Frontal cortex (tissue), 4 donors: ENCODE measurements around the gene OSBPL6. TPM values are rescaled to one million over a fixed set of nuclear protein-coding genes. Genes with fewer than 3 reads are reported as not detected.
"Not testable (repeated sequence)": the region's sequence is repeated elsewhere in the genome, so short reads cannot be mapped to it uniquely, and the experiment has no call there.

Experiments
- DNase-seq, 2 donors: peaks; one replicate each; pipeline ENCODE4 v3.0.0; 2012; ENCODE audit warnings: low spot score in 2 of 2
- FAIRE-seq: peaks from 2 replicates; lab custom pipeline; 2012; peaks lifted over from hg19 to GRCh38; lab: Jason Lieb, UNC
- total RNA-seq: library from RNA; depleted of rRNA; stranded (reverse); fragments of >200 nt; gene quantifications from one replicate; pipeline ENCODE4 v1.2.3, GENCODE V29; 2014
- donor health status: control.
- donor health status: control.
- donor health status: control.

Gene OSBPL6
- total RNA-seq, 1 donor from 2014 or later: 11.4 TPM

DNA sequence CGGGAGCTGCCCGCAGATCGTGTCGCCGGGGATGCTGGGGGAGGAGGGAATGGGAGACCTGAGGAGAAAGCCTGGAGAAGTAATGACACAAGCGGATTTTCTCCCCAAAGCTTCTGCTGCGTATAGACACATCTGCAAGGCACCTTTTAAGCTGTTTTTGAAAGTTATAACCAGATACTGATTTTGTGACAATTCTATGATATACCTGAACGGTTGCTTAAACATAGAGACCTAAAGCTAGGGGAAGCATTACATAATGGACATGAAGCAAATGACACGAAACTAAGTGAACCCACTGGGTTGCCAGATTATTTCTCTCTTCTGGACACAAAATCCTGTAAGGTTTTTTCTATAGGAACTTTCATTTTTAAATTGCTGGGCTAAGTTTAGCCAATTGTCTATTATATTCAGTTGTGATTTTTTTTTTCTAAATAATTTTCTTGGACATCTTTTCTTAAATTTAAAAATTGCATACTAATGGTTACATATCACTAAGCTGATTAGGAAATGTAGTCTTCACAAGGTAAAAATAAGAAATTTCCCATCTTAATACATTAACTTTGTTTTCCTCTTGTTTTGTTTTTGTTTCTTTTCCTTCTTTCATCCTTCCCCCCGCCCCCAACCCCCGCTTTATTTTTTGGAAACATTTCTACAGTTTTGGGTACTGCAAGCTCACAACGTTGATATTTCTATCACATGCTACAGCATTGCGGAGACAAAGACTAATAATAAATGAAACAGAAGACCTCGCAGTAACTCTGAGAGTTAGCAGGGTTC is 1.3 kb downstream of the OSBPL6 start:
- FAIRE-seq (no peak), DNase-seq (no peak)

- no peak for FAIRE-seq
These were observed 3.5 kb downstream of the OSBPL6 start for GRCh38 chr2:178197791-178198190.

GRCh38 chr2:178198441-178198840 is 4.1 kb downstream of the OSBPL6 start:
- FAIRE-seq: not testable (repeated sequence)

More at GRCh38 chr2:178197791-178198190, 3.5 kb downstream of the OSBPL6 start:
- DNase-seq: no peak

DNA sequence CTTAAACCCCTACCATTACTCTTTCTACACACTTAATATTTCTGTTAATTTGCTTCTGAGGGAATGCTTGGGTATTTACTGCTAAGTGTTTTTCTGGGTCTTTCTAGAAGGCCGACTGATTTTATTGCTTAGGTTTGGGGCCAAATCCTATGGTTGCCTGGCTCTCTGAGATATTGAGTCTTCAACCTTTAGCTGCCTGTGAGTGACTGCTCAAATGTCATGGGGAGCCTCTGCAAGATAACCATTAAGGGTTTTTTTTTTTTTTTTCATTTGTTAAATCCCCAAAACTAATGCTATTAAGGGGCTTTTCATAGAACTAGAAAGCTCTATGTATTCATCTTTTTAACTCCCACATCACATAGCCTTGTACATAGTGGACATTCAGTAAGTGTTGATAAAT is 5.0 kb downstream of the OSBPL6 start:
- FAIRE-seq (no peak), DNase-seq (no peak)

More at GRCh38 chr2:178198441-178198840, 4.1 kb downstream of the OSBPL6 start:
- DNase-seq: not testable (repeated sequence)

- no peak for FAIRE-seq
- DNase-seq: no peak
These were observed 6.0 kb downstream of the OSBPL6 start for GRCh38 chr2:178200331-178200730.

DNA sequence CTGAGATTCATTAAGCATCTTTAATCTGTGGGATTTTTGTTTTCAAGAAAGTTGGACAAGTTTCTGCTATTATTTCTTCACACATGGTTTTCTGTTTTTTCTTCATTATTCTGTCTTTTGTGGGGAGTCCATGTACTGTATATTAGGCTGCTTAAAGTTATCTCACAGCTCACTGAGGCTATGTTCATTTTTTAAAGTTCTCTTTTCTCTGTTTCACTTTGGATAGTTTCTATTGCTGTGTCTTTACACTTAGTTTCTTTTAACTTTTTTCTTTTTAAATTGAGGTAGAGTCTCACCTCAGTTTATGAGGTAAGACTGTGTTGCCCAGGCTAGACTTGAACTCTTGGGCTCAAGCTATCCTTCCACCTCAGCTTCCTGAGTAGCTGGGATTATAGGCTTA is 8.6 kb downstream of the OSBPL6 start:
- no peak for FAIRE-seq
- no peak for DNase-seq

- FAIRE-seq: no peak
- DNase-seq: no peak
These were observed 10.7 kb downstream of the OSBPL6 start for GRCh38 chr2:178204977-178205376.

GRCh38 chr2:178205853-178206521 is 11.7 kb downstream of the OSBPL6 start:
- FAIRE-seq: no peak

GRCh38 chr2:178208336-178208735 is 14.0 kb downstream of the OSBPL6 start:
- DNase-seq (no peak), FAIRE-seq (no peak)

More at GRCh38 chr2:178205853-178206521, 11.7 kb downstream of the OSBPL6 start:
- no peak for DNase-seq

GRCh38 chr2:178208817-178209216 is 14.5 kb downstream of the OSBPL6 start:
- FAIRE-seq (no peak), DNase-seq (no peak)

DNA sequence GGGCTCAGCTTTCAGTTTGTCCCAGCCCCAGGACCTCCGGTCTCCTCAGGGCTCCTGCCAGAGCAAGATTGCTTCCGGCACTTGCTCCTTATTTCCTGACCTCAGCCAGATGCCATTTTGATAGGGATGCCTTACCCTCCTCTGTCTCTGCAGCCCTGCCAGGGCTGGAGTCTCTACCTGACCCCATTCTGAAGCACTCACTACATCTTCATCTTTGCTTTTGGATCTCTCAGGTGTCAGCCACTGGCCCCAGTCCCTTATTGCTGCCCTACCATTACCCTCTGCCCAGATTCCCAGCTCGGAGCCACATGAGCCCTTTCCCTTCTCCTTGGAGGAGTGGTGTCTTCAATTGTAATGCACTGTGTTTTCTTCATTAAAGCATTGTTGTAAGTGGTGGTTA is 17.1 kb downstream of the OSBPL6 start:
- FAIRE-seq (no peak), DNase-seq (no peak)

DNA sequence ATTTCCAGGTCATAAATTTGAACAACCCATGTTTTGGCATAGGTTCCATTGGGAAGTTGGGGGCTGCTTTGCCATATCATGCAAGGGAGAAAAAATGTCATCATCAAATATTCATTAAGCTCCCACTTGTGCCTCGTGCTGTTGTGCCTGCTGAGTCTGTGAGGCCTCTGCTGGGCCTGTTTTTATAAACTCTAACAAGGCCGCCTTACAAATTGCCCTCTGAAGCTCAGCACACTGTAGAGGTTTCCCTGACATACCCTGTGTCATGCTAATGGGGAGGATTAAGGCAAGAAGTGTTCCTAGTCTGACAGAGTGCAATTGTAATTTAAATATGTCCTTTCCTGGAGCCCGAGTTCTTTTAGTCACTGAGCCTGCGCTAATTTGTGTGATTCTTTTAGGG is 17.6 kb downstream of the OSBPL6 start:
- FAIRE-seq: no peak
- DNase-seq: no peak

DNA sequence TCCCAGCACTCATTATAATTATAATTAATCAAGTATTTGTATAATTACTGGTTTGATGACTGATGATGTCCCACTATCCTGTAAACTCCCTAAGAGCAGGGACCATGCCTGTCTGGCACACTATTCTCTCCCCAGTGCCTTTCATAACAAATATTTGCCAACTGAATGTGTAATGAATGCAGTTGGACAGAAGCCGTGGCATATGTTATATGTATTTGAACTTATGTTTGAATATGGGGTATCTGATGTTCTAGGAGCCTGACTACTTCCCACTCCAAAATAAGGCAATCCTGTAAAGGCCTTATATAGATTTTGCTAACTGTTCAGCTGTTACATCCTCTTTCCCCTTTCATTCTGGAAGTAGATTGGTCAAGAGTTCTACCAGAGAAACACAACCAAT is 19.7 kb downstream of the OSBPL6 start:
- FAIRE-seq: no peak
- no peak for DNase-seq

- no peak for DNase-seq
- FAIRE-seq: no peak
These were observed 24.9 kb downstream of the OSBPL6 start for GRCh38 chr2:178219247-178219646.

- DNase-seq (no peak), FAIRE-seq (no peak)
These were observed 26.5 kb downstream of the OSBPL6 start for GRCh38 chr2:178220814-178221213.

GRCh38 chr2:178221556-178221955 is 27.2 kb downstream of the OSBPL6 start:
- DNase-seq (no peak), FAIRE-seq (no peak)

GRCh38 chr2:178223806-178224205 is 29.5 kb downstream of the OSBPL6 start:
- FAIRE-seq (no peak), DNase-seq (no peak)

- FAIRE-seq: no peak
- DNase-seq: no peak
These were observed 30.9 kb downstream of the OSBPL6 start for GRCh38 chr2:178225006-178225805.

DNA sequence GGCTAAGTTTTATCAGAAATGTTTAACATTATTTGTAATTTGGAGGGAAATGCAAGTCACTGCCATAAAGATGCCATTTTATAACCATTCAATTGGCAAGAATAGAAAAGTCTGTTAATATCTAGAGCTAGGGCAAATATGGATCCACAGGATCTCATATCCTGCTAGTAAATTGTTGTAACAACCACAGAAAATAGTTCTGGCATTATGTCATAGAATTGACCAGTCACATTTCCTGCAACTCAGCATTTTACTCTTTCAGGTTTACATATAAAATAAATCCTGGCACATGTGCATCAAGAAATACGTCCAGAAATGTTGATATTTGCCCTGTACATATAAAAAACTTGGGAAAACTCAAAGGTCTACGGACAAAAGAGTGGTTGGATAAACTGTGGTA is 32.9 kb downstream of the OSBPL6 start:
- FAIRE-seq: no peak

DNA sequence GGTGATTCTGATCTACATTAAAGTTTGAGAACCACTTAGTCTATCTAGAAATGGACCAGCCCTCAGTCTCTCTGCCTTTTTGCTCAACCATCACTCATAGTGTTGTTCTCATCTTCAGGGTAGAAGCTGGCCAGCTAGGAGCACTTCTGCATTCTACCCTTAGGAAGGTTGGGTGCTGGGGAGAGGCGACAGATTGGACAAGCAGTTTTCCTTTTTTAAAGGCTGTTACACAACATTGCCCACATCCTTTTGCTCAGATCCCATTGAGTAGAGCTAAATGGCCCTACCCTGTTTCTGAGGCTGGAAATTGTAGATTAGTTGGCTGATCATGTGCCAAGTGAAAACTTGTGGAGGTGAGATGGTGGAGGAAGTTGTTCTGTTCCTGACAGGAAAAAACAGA is 35.6 kb downstream of the OSBPL6 start:
- DNase-seq (no peak), FAIRE-seq (no peak)

More for the DNA sequence above, 32.9 kb downstream of the OSBPL6 start:
- no peak for DNase-seq

GRCh38 chr2:178230396-178230795 is 36.1 kb downstream of the OSBPL6 start:
- FAIRE-seq (no peak), DNase-seq (no peak)
